WERI-Rb-1 (cell line): ENCODE measurements around the gene CFAP299.

ENCODE experiments used
- DNase-seq: peaks from one replicate; pipeline ENCODE4 v3.0.0-alpha.2; 2020
- H3K27ac ChIP-seq: fragments of 250-450 bp; sonication (Bioruptor Pico); 2 replicates; pipeline ENCODE4 v1.5.1; 2020; ENCODE audit warnings: mild to moderate bottlenecking, moderate library complexity
- H3K27me3 ChIP-seq: fragments of 250-450 bp; sonication (Bioruptor Pico); 2 replicates; pipeline ENCODE4 v1.5.1; 2021; ENCODE audit warnings: mild to moderate bottlenecking, low read depth, moderate library complexity; ENCODE audit not compliant: insufficient read depth, severe bottlenecking
- H3K36me3 ChIP-seq: fragments of 250-450 bp; sonication (Bioruptor Pico); 2 replicates; pipeline ENCODE4 v1.5.1; 2020; ENCODE audit warnings: mild to moderate bottlenecking, moderate library complexity
- H3K4me3 ChIP-seq: 2 replicates; pipeline ENCODE4 v1.5.1; 2011; ENCODE audit warnings: low read depth, mild to moderate bottlenecking, control low read depth, low read length
- H3K9me3 ChIP-seq: fragments of 250-450 bp; sonication (Bioruptor Pico); 2 replicates; pipeline ENCODE4 v1.5.1; 2021; ENCODE audit warnings: mild to moderate bottlenecking, moderate library complexity; ENCODE audit not compliant: severe bottlenecking
- TF ChIP-seq, protein P1 (sequence below): IDR thresholded peaks from 2 replicates; pipeline ENCODE4 v1.5.1; 2011; ENCODE audit warnings: low read depth, mild to moderate bottlenecking, control low read depth, inconsistent platforms, low read length

CFAP299 gene

DNA sequence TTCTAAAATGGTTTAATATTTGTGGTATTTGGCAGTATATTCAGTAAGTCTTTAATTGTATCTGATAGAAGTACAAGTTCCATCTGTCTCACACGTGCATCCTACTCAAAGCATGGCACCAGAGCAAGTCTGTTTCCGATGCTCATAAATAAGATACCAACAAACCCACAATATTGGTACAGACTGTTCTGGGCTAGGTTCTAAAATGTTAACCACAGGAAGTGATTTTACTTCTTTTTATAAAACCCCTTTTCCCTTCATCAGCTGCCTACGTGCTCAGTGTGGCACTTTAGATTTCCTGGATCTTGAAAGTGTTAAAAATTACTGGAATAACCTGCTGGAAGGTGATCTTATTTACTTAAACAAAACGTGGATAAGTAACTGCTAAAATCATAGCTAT lies 165.1 kb downstream of the CFAP299 start:
- H3K27ac ChIP-seq = no peak overlapping the region
- H3K27me3 ChIP-seq = no peaks in the 10 kb centered on the region
- H3K9me3 ChIP-seq = no peaks in the 10 kb centered on the region
- H3K4me3 ChIP-seq = no peak overlapping the region
- TF ChIP-seq, protein P1, sequence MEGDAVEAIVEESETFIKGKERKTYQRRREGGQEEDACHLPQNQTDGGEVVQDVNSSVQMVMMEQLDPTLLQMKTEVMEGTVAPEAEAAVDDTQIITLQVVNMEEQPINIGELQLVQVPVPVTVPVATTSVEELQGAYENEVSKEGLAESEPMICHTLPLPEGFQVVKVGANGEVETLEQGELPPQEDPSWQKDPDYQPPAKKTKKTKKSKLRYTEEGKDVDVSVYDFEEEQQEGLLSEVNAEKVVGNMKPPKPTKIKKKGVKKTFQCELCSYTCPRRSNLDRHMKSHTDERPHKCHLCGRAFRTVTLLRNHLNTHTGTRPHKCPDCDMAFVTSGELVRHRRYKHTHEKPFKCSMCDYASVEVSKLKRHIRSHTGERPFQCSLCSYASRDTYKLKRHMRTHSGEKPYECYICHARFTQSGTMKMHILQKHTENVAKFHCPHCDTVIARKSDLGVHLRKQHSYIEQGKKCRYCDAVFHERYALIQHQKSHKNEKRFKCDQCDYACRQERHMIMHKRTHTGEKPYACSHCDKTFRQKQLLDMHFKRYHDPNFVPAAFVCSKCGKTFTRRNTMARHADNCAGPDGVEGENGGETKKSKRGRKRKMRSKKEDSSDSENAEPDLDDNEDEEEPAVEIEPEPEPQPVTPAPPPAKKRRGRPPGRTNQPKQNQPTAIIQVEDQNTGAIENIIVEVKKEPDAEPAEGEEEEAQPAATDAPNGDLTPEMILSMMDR = no peak
- H3K36me3 ChIP-seq = no peaks in the 10 kb centered on the region
- DNase-seq = no peak

DNA sequence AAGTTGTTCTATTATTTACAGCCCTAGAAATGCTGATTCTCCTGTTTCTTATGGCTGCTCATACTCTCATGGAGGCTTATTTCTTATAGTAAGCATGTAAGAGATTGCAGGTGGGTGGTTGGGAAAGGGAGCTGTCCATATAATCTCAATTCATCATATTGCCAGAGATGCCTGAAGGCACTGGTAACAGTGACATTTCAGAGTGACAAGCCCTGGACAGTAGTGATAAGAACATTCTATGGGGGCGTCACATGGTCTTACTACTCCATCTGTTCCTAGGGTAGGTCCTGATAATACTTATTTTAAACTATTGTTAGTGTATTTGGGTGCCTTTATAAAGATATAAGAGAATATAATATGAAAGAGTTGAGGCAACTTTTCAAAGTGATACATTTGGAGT lies 171.5 kb downstream of the CFAP299 start:
- TF ChIP-seq, protein P1 = no peak
- no peak overlapping the region for H3K27ac ChIP-seq
- H3K27me3 ChIP-seq = no peaks in the 10 kb centered on the region
- no peaks in the 10 kb centered on the region for H3K36me3 ChIP-seq
- no peaks in the 10 kb centered on the region for H3K9me3 ChIP-seq
- no peak overlapping the region for H3K4me3 ChIP-seq
- DNase-seq = no peak

DNA sequence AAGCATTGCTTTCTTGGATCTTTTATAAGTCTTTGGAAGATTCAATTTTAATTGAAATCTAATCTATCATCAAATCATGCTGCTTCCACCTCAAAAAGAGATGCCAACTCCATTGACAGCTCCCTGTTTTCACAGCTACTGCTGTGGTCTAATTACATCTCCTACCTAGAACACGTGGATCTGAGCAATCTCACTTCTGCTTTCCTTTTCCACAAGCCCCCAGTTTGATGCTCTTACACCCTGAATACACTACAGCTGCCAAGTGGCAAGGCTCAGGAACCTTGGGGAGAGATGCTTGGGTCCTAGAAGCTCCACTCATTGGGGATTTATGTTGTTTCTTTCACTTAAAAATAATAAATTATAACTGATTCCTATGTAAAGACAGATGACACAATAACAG lies 172.0 kb downstream of the CFAP299 start:
- TF ChIP-seq, protein P1 = no peak
- Histone ChIP-seq H3K27ac (no peak overlapping the region), H3K36me3 (no peaks in the 10 kb centered on the region), H3K27me3 (no peaks in the 10 kb centered on the region), H3K4me3 (no peak overlapping the region), H3K9me3 (no peaks in the 10 kb centered on the region)
- no peak for DNase-seq

DNA sequence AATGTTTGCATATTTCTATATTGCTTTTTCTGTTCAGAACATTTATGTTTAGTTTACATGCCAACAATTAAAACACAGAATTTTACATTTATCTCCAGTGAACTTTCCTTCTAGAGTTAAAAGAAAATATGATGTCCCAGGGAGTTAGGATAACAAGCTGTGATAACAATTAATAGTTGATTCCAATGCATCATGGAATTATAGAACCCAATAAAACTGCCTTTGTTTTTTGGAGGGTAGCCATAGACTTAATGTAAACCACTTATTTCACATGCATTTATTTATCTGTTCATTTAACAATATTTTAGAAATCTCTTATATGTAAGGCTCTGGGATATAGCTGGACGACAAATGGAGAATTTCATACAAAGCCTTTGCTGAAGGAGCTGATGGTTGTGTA lies 180.0 kb downstream of the CFAP299 start:
- TF ChIP-seq, protein P1 = no peak
- H3K27ac ChIP-seq = no peak overlapping the region
- no peaks in the 10 kb centered on the region for H3K9me3 ChIP-seq
- no peak for DNase-seq
- H3K27me3 ChIP-seq = no peaks in the 10 kb centered on the region
- H3K36me3 ChIP-seq = no peaks in the 10 kb centered on the region
- H3K4me3 ChIP-seq = no peak overlapping the region

DNA sequence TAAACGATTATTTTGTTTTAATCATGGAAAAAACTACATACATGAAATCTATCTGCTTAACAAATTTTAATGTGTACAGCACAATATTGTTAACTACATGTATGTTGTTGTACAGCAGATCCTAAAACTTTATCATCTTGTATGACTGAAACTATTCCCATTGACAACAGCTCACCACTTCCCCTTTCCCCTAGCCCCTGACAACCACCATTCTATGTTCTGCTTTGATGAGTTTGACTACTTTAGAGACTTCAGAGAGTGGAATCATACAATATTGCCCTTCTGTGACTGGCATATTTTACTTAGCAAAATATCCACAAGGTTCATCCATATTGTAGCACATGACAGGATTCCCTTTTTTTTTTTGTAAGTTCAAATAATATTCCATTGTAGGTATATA lies 185.9 kb downstream of the CFAP299 start:
- Histone ChIP-seq H3K27me3 (no peaks in the 10 kb centered on the region), H3K4me3 (no peak overlapping the region), H3K36me3 (no peaks in the 10 kb centered on the region), H3K27ac (no peak overlapping the region), H3K9me3 (no peaks in the 10 kb centered on the region)
- no peak for DNase-seq
- TF ChIP-seq, protein P1 = no peak

DNA sequence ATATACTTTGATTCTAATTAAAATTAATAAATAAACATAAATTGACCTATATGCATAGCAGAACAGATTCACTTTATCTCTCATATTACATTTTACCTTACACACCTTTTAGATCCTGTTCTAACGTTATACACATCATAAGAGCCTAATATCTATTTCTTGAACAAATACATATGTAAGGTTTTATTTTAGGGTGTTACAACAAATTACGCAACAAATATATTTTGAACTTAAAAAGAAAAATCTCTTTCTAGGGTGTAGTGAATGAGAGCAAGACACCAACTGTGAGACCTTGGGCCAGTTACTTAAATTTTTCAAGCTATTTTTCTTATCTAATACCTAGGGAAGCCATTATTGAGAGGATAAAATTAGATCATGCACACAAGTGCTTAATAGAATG lies 191.2 kb downstream of the CFAP299 start:
- Histone ChIP-seq H3K9me3 (no peaks in the 10 kb centered on the region), H3K27me3 (no peaks in the 10 kb centered on the region), H3K4me3 (no peak overlapping the region), H3K36me3 (no peaks in the 10 kb centered on the region), H3K27ac (no peak overlapping the region)
- TF ChIP-seq, protein P1 = no peak
- DNase-seq = no peak
